DMS114 treated with DMSO at 0.1 percent for 48 hours (cell line): ENCODE data around the gene NMRAL1.

ENCODE experiments used
- DNase-seq: peaks from one replicate; lab custom pipeline; 2025; ENCODE audit not compliant: unreplicated experiment; lab: John Stamatoyannopoulos, UW

The NMRAL1 gene

GRCh38 chr16:4474192-4474961 lies at the start of gene NMRAL1:
Gene NMRAL1 (minus strand): TSS chr16:4474625. CDS start chr16:4474132, 493 bp downstream.
- DNase-seq, result peak; percentile 82

GRCh38 chr16:4523686-4524085 lies 49.3 kb upstream of the NMRAL1 start:
- DNase-seq, result no peak

GRCh38 chr16:4522051-4522581 lies 47.7 kb upstream of the NMRAL1 start:
- DNase-seq, result no peak

GRCh38 chr16:4520913-4521312 lies 46.5 kb upstream of the NMRAL1 start:
- no peak for DNase-seq

- no peak for DNase-seq
Observed at GRCh38 chr16:4519274-4520058, 45.0 kb upstream of the NMRAL1 start.

- peak; percentile 24 for DNase-seq
Observed at GRCh38 chr16:4517812-4518680, 43.6 kb upstream of the NMRAL1 start.

GRCh38 chr16:4515611-4516233 lies 41.3 kb upstream of the NMRAL1 start:
- DNase-seq, result no peak

GRCh38 chr16:4514606-4515005 lies 40.2 kb upstream of the NMRAL1 start:
- no peak for DNase-seq

- DNase-seq, result no peak
Observed at GRCh38 chr16:4513881-4514280, 39.5 kb upstream of the NMRAL1 start.

- DNase-seq, result no peak
Observed at GRCh38 chr16:4513086-4513860, 38.8 kb upstream of the NMRAL1 start.

- DNase-seq, result no peak
Observed at GRCh38 chr16:4512473-4512872, 38.0 kb upstream of the NMRAL1 start.

- peak; percentile 19 for DNase-seq
Observed at GRCh38 chr16:4511441-4512082, 37.1 kb upstream of the NMRAL1 start.

- DNase-seq, result no peak
Observed at GRCh38 chr16:4510747-4511426, 36.5 kb upstream of the NMRAL1 start.

- no peak for DNase-seq
Observed at GRCh38 chr16:4510131-4510530, 35.7 kb upstream of the NMRAL1 start.

GRCh38 chr16:4509420-4509819 lies 35.0 kb upstream of the NMRAL1 start:
- DNase-seq, result no peak

GRCh38 chr16:4508806-4509205 lies 34.4 kb upstream of the NMRAL1 start:
- no peak for DNase-seq

- no peak for DNase-seq
Observed at GRCh38 chr16:4507588-4508345, 33.3 kb upstream of the NMRAL1 start.

- peak; percentile 17 for DNase-seq
Observed at GRCh38 chr16:4506450-4506849, 32.0 kb upstream of the NMRAL1 start.
